Hepatocyte (in vitro differentiated cells): ENCODE data around the gene CLIC5. TPM values are rescaled to one million over a fixed set of nuclear protein-coding genes. Genes with fewer than 3 reads are reported as not detected.
A peak's percentile ranks its signal among the peaks of the same experiment; 100 is the strongest.

Experiments
- DNase-seq: peaks from one replicate; pipeline ENCODE4 v3.0.0-alpha.2; 2016; ENCODE audit warnings: low spot score
- H2AFZ ChIP-seq: fragments of 200-600 bp; sonication (generic); 2 replicates; pipeline ENCODE4 v1.6.0; 2016; ENCODE audit warnings: antibody characterized with exemption, mild to moderate bottlenecking
- H3K27ac ChIP-seq: fragments of 200-600 bp; sonication (generic); 2 replicates; pipeline ENCODE4 v1.5.1; 2016; ENCODE audit warnings: mild to moderate bottlenecking
- H3K27me3 ChIP-seq: fragments of 200-600 bp; sonication (generic); 2 replicates; pipeline ENCODE4 v1.6.1; 2016
- H3K36me3 ChIP-seq: fragments of 200-600 bp; sonication (generic); replicated peaks from 2 replicates; pipeline ENCODE4 v1.5.1; 2016; ENCODE audit warnings: low read depth; ENCODE audit not compliant: insufficient read depth
- H3K4me1 ChIP-seq: fragments of 200-600 bp; sonication (generic); 2 replicates; pipeline ENCODE4 v1.5.1; 2016; ENCODE audit warnings: mild to moderate bottlenecking, moderate library complexity; ENCODE audit not compliant: insufficient read depth
- H3K4me2 ChIP-seq: fragments of 200-600 bp; sonication (generic); 2 replicates; pipeline ENCODE4 v1.6.0; 2016
- H3K4me3 ChIP-seq: fragments of 200-600 bp; sonication (generic); 2 replicates; pipeline ENCODE4 v1.5.1; 2016; ENCODE audit warnings: mild to moderate bottlenecking
- H3K79me2 ChIP-seq: fragments of 200-600 bp; sonication (generic); 2 replicates; pipeline ENCODE4 v1.6.0; 2017; ENCODE audit warnings: mild to moderate bottlenecking
- H3K9me2 ChIP-seq: fragments of 200-600 bp; sonication (generic); replicated peaks from 2 replicates; pipeline ENCODE4 v1.6.0; 2017; ENCODE audit warnings: mild to moderate bottlenecking; ENCODE audit not compliant: insufficient read depth
- H3K9me3 ChIP-seq: fragments of 200-600 bp; sonication (generic); 2 replicates; pipeline ENCODE4 v1.5.1; 2016; ENCODE audit warnings: low read depth, mild to moderate bottlenecking
- H4K20me1 ChIP-seq: fragments of 200-600 bp; sonication (generic); 2 replicates; pipeline ENCODE4 v1.6.0; 2016; ENCODE audit warnings: mild to moderate bottlenecking; ENCODE audit not compliant: insufficient read depth, poor library complexity, severe bottlenecking
- EZH2 ChIP-seq: fragments of 200-600 bp; sonication (generic); IDR thresholded peaks from 2 replicates; pipeline ENCODE4 v1.6.1; 2016; ENCODE audit warnings: antibody characterized with exemption, mild to moderate bottlenecking, borderline replicate concordance
- EZH2phosphoT487 ChIP-seq: fragments of 200-600 bp; sonication (generic); IDR thresholded peaks from one replicate; pipeline ENCODE4 v1.6.1; 2018; ENCODE audit warnings: antibody characterized with exemption, mild to moderate bottlenecking, low read depth, moderate library complexity; ENCODE audit not compliant: unreplicated experiment, severe bottlenecking
- WGBS: methylation state at CpG from one replicate; pipeline ENCODE4 v1.1.6; 2016; ENCODE audit warnings: low lambda C conversion rate; ENCODE audit errors: missing lambda C conversion rate; 5-methylcytosine and 5-hydroxymethylcytosine counted together
- polyA plus RNA-seq: library from polyadenylated mRNA; unstranded; fragments of >200 nt; fragmentation: Nextera tagmentation; extraction: Ambion mirVana; gene quantifications from 2 replicates; pipeline ENCODE4 v1.2.1, GENCODE V29; 2016
- total RNA-seq: library from RNA; depleted of rRNA; stranded (reverse); fragments of >200 nt; gene quantifications from 2 replicates; pipeline ENCODE4 v1.2.3, GENCODE V29; 2014
- TF ChIP-seq, protein P1 (sequence below): fragments of 200-600 bp; sonication (generic); IDR thresholded peaks from 2 replicates; pipeline ENCODE4 v1.5.1; 2016; ENCODE audit warnings: antibody characterized with exemption, mild to moderate bottlenecking; ENCODE audit not compliant: poor library complexity

The CLIC5 gene
- total and polyA plus RNA-seq, 2 experiments from 2014 or later, result 6.0 to 12.1 TPM

DNA sequence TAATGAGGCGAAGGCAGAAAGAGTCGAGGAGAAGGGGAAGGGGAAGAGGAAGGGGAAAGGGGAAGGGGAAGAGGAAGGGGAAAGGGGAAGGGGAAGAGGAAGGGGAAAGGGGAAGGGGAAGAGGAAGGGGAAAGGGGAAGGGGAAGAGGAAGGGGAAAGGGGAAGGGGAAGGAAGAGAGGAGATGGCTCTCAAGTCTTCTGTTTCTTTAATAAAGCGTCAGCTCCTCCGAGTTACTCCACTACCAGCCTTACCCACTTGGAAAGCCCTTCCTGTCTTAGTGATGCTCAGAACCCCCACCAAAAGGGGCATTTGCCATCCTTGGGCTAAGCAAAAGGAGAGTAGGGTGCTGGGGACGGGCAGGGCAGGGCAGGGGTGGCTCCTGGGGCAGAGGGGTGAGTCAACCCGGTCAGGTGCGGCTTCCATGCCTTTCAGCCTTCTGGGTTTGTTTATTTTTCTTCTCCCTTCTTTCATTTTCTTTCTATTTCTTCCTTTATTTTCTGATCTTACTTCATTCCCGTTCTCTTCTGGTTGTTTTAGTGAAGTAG, 476 bp upstream of the CLIC5 start:
- Histone ChIP-seq H3K4me2 (peak overlapping the region; percentile 96), H2AFZ (no peak overlapping the region), H4K20me1 (no peaks in the 10 kb centered on the region), H3K79me2 (no peaks in the 10 kb centered on the region), H3K4me1 (peaks cover 12% of the 10 kb centered on the region), H3K9me2 (no peaks in the 10 kb centered on the region), H3K27ac (peak overlapping the region; percentile 93), H3K36me3 (no peaks in the 10 kb centered on the region), H3K4me3 (peak overlapping the region; percentile 66), H3K27me3 (peaks cover 25% of the 10 kb centered on the region), H3K9me3 (no peaks in the 10 kb centered on the region)
- 45% methylated on average over 7 of the region's 8 CpGs for WGBS
- DNase-seq, result no peak
- TF ChIP-seq EZH2phosphoT487, result no peak
- TF ChIP-seq EZH2, result no peak
- TF ChIP-seq, protein P1, sequence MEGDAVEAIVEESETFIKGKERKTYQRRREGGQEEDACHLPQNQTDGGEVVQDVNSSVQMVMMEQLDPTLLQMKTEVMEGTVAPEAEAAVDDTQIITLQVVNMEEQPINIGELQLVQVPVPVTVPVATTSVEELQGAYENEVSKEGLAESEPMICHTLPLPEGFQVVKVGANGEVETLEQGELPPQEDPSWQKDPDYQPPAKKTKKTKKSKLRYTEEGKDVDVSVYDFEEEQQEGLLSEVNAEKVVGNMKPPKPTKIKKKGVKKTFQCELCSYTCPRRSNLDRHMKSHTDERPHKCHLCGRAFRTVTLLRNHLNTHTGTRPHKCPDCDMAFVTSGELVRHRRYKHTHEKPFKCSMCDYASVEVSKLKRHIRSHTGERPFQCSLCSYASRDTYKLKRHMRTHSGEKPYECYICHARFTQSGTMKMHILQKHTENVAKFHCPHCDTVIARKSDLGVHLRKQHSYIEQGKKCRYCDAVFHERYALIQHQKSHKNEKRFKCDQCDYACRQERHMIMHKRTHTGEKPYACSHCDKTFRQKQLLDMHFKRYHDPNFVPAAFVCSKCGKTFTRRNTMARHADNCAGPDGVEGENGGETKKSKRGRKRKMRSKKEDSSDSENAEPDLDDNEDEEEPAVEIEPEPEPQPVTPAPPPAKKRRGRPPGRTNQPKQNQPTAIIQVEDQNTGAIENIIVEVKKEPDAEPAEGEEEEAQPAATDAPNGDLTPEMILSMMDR, result no peak

- Histone ChIP-seq H3K36me3 (no peaks in the 10 kb centered on the region), H2AFZ (peak overlapping the region; percentile 58), H3K27me3 (peaks cover 25% of the 10 kb centered on the region), H4K20me1 (no peaks in the 10 kb centered on the region), H3K9me3 (no peaks in the 10 kb centered on the region), H3K4me3 (peak overlapping the region; percentile 66), H3K27ac (peak overlapping the region; percentile 93), H3K4me2 (peak overlapping the region; percentile 96), H3K9me2 (no peaks in the 10 kb centered on the region), H3K4me1 (peaks cover 16% of the 10 kb centered on the region), H3K79me2 (no peaks in the 10 kb centered on the region)
- WGBS, result 5% methylated on average over 21 of the region's 21 CpGs
- peak; percentile 49 for DNase-seq
- TF ChIP-seq EZH2phosphoT487 (no peak), EZH2 (no peak)
- TF ChIP-seq, protein P1, result no peak
Observed at GRCh38 chr6:46014511-46015118, 1.0 kb downstream of the CLIC5 start.

GRCh38 chr6:46014046-46014445, 1.6 kb downstream of the CLIC5 start:
- Histone ChIP-seq H3K9me2 (no peaks in the 10 kb centered on the region), H3K79me2 (no peaks in the 10 kb centered on the region), H2AFZ (no peak overlapping the region), H3K4me2 (peak overlapping the region; percentile 96), H3K9me3 (no peaks in the 10 kb centered on the region), H3K4me1 (peaks cover 16% of the 10 kb centered on the region), H3K36me3 (no peaks in the 10 kb centered on the region), H3K27ac (peak overlapping the region; percentile 93), H3K4me3 (no peak overlapping the region), H3K27me3 (peaks cover 25% of the 10 kb centered on the region), H4K20me1 (no peaks in the 10 kb centered on the region)
- WGBS, result 78% methylated on average over 2 of the region's 2 CpGs
- DNase-seq, result no peak
- no peak for TF ChIP-seq EZH2
- TF ChIP-seq, protein P1, result no peak
- no peak for TF ChIP-seq EZH2phosphoT487
